Natural killer cell (primary cell): ENCODE results near the gene GUCA1C. TPM values are rescaled to one million over a fixed set of nuclear protein-coding genes. Genes with fewer than 3 reads are reported as not detected.

Experiments
- ATAC-seq, 3 donors: fragments of 150-1000 bp in 2 of 3; fragments of 200-7000 bp in 1 of 3; cut with Tn5 transposase; 1 replicate in 1 of 3; 2 replicates in 2 of 3; pipeline ENCODE4 v1.10.0; 2021; ENCODE audit warnings: mild to moderate bottlenecking in 2 of 3, moderate library complexity in 2 of 3
- DNase-seq, 2 donors: peaks; one replicate each; pipeline versions ENCODE4 v3.0.0 to v3.0.0-alpha.2; 2013 to 2021; ENCODE audit warnings: mixed read lengths in 1 of 2
- H3K27ac ChIP-seq: one replicate; pipeline ENCODE4 v1.5.1; 2013; ENCODE audit warnings: mild to moderate bottlenecking, low read length
- H3K27me3 ChIP-seq: one replicate; pipeline ENCODE4 v1.6.1; 2013; ENCODE audit warnings: low read length; ENCODE audit not compliant: control insufficient read depth, insufficient read depth
- H3K36me3 ChIP-seq: one replicate; pipeline ENCODE4 v1.6.1; 2013; ENCODE audit warnings: low read length; ENCODE audit not compliant: control insufficient read depth, insufficient read depth
- H3K4me1 ChIP-seq: one replicate; pipeline ENCODE4 v1.6.1; 2013; ENCODE audit warnings: low read length; ENCODE audit not compliant: control insufficient read depth, insufficient read depth
- H3K4me3 ChIP-seq: one replicate; pipeline ENCODE4 v1.5.1; 2013; ENCODE audit warnings: low read length
- H3K9me3 ChIP-seq: one replicate; pipeline ENCODE4 v1.6.1; 2013; ENCODE audit warnings: low read length; ENCODE audit not compliant: control insufficient read depth, insufficient read depth
- H3K27ac Mint-ChIP-seq, 2 donors: one replicate each; pipeline ENCODE4 v1.8.0; 2022; ENCODE audit warnings: mild to moderate bottlenecking in 2 of 2, mixed read lengths in 2 of 2, moderate library complexity in 1 of 2
- H3K27me3 Mint-ChIP-seq, 2 donors: one replicate each; pipeline ENCODE4 v1.8.0; 2022; ENCODE audit warnings: low read depth in 2 of 2, mixed read lengths in 2 of 2
- H3K36me3 Mint-ChIP-seq: one replicate; pipeline ENCODE4 v1.8.0; 2022; ENCODE audit warnings: mixed read lengths
- H3K4me1 Mint-ChIP-seq, 2 donors: one replicate each; pipeline ENCODE4 v1.8.0; 2022; ENCODE audit warnings: mixed read lengths in 2 of 2
- H3K4me3 Mint-ChIP-seq: one replicate; pipeline ENCODE4 v1.8.0; 2022; ENCODE audit warnings: mild to moderate bottlenecking, moderate library complexity, mixed read lengths
- H3K9me3 Mint-ChIP-seq, 2 donors: one replicate each; pipeline ENCODE4 v1.8.0; 2022; ENCODE audit warnings: mixed read lengths in 2 of 2
- WGBS: methylation state at CpG from one replicate; pipeline ENCODE4 v1.1.7; 2013; ENCODE audit warnings: missing lambda C conversion rate; ENCODE audit not compliant: insufficient coverage; 5-methylcytosine and 5-hydroxymethylcytosine counted together
- intact Hi-C: fragments of 100-400 bp; cut with micrococcal nuclease; formaldehyde crosslinking; loops from one replicate; pipeline ENCODE4 v1.14.2; 2022
- total RNA-seq, 4 donors: library from RNA; stranded (reverse); fragments of 120-200 nt in 1 of 4; gene quantifications; one replicate each; pipeline versions ENCODE4 v1.2.3 to v1.2.4, GENCODE V29; 2013 to 2022
- TF ChIP-seq, protein P1 (sequence below): fragments of 200-600 bp; IDR thresholded peaks from one replicate; pipeline ENCODE4 v1.8.0; 2022; ENCODE audit warnings: antibody characterized with exemption

GUCA1C gene
- total RNA-seq, 3 donors from 2014 or later (not counting 1 experiment from before 2014, with no cell fraction given) = not detected

DNA sequence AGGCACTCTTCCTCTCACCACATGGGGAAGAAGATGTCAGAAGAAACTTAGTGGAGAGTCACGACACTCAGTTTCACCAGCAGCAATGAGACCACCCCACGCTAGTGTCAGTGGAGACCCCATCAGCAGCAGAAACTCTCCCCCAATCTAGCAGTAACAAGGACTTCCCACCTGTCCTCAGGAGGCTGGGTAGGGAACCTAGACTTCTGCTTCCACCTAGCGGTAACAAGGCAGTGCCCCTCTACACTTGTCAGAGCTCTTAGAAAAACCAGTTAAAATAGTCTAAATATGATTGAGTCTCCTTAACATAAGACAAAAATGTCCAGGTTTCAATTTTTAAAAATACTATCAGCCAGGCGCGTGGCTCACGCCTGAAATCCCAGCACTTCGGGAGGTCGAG, 73.8 kb downstream of the GUCA1C start:
- Mint-ChIP-seq H3K27ac (no peak overlapping the region), H3K4me1 (no peaks in the 10 kb centered on the region), H3K9me3 (no peaks in the 10 kb centered on the region), H3K4me3 (no peak overlapping the region), H3K27me3 (peaks cover 7 to 11% of the 10 kb centered on the region in 2 donors), H3K36me3 (no peaks in the 10 kb centered on the region)
- no peak for DNase-seq
- intact Hi-C loops = no loop called here
- Histone ChIP-seq H3K4me3 (no peak overlapping the region), H3K4me1 (no peaks in the 10 kb centered on the region), H3K9me3 (no peaks in the 10 kb centered on the region), H3K27me3 (no peaks in the 10 kb centered on the region), H3K36me3 (no peaks in the 10 kb centered on the region), H3K27ac (no peak overlapping the region)
- ATAC-seq = no peak
- TF ChIP-seq, protein P1, sequence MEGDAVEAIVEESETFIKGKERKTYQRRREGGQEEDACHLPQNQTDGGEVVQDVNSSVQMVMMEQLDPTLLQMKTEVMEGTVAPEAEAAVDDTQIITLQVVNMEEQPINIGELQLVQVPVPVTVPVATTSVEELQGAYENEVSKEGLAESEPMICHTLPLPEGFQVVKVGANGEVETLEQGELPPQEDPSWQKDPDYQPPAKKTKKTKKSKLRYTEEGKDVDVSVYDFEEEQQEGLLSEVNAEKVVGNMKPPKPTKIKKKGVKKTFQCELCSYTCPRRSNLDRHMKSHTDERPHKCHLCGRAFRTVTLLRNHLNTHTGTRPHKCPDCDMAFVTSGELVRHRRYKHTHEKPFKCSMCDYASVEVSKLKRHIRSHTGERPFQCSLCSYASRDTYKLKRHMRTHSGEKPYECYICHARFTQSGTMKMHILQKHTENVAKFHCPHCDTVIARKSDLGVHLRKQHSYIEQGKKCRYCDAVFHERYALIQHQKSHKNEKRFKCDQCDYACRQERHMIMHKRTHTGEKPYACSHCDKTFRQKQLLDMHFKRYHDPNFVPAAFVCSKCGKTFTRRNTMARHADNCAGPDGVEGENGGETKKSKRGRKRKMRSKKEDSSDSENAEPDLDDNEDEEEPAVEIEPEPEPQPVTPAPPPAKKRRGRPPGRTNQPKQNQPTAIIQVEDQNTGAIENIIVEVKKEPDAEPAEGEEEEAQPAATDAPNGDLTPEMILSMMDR = no peak
- 81% methylated on average over 8 of the region's 8 CpGs for WGBS

DNA sequence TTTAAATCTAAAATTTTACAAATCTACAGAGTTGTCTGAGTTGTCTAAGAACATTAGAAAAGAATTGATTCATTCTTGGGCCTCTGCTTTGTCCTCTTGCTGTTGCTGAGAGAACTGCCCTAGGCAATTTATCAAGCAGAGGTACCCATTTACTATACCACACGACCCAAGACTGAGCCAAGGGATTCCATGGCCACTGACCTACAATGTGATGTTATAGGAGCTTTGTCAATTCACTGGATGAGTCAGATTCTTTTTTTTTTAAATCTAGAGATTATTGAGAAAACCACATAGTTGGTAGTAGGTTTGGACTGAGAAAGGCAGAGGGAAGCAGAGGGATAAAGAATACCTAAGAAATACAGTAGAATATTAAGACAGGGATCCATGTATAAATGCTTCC, 75.8 kb downstream of the GUCA1C start:
- Mint-ChIP-seq H3K27ac (no peak overlapping the region), H3K9me3 (no peaks in the 10 kb centered on the region), H3K36me3 (no peaks in the 10 kb centered on the region), H3K27me3 (peaks cover 7 to 11% of the 10 kb centered on the region in 2 donors), H3K4me3 (no peak overlapping the region), H3K4me1 (no peaks in the 10 kb centered on the region)
- Histone ChIP-seq H3K27ac (no peak overlapping the region), H3K36me3 (no peaks in the 10 kb centered on the region), H3K4me1 (no peaks in the 10 kb centered on the region), H3K9me3 (no peaks in the 10 kb centered on the region), H3K4me3 (no peak overlapping the region), H3K27me3 (no peaks in the 10 kb centered on the region)
- ATAC-seq = no peak
- intact Hi-C loops = no loop called here
- WGBS = 60% methylated on average over 1 of the region's 1 CpG
- no peak for DNase-seq
- TF ChIP-seq, protein P1 = no peak

DNA sequence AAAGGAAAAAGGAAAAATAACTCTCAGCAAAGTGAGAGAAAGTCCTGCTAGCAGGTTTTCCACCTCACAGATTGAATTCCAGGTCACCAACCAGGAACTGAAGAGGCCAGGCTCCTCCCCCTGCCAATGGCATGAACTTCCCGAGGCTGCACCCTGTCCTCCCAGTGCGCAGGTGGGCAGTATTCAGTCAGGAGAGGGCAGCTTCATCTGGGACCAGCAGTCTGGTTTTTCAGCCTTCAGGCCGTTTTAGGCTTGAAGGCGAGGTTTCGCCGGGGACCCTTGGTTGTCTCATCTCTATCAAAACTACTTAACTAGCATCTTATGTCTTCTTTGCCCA, 89.9 kb downstream of the GUCA1C start:
- Histone ChIP-seq H3K9me3 (no peaks in the 10 kb centered on the region), H3K4me3 (no peak overlapping the region), H3K4me1 (peaks cover 8% of the 10 kb centered on the region), H3K27ac (no peak overlapping the region), H3K36me3 (no peaks in the 10 kb centered on the region), H3K27me3 (no peaks in the 10 kb centered on the region)
- Mint-ChIP-seq H3K4me3 (no peak overlapping the region), H3K4me1 (peaks cover 6 to 12% of the 10 kb centered on the region in 2 donors), H3K9me3 (no peaks in the 10 kb centered on the region), H3K27me3 (no peaks in the 10 kb centered on the region), H3K36me3 (no peaks in the 10 kb centered on the region), H3K27ac (no peak overlapping the region)
- TF ChIP-seq, protein P1 = no peak
- ATAC-seq (no peak), DNase-seq (no peak)
- 96% methylated on average over 6 of the region's 6 CpGs for WGBS
- intact Hi-C loops = no loop called here
